NB4 (cell line): ENCODE measurements around the gene SETD3.

Experiments
- DNase-seq: peaks from one replicate; pipeline ENCODE4 v3.0.0; 2010; ENCODE audit warnings: low read depth
- H3K4me3 ChIP-seq: one replicate; pipeline ENCODE4 v1.5.1; 2011; ENCODE audit warnings: mild to moderate bottlenecking, low read depth, low read length, moderate library complexity
- MYC ChIP-seq: IDR thresholded peaks from 2 replicates; pipeline ENCODE4 v1.6.1; 2011; ENCODE audit warnings: low read depth, low read length
- POLR2A ChIP-seq: IDR thresholded peaks from 2 replicates; pipeline ENCODE4 v1.6.1; 2011; ENCODE audit warnings: mild to moderate bottlenecking; ENCODE audit not compliant: insufficient read length; ENCODE audit errors: extremely low read depth
- TF ChIP-seq, protein P1 (sequence below): IDR thresholded peaks from 2 replicates; pipeline ENCODE4 v1.6.1; 2011; ENCODE audit warnings: low read depth, low read length
- TF ChIP-seq, protein P2 (sequence below): IDR thresholded peaks from one replicate; pipeline ENCODE4 v1.5.1; 2012; ENCODE audit warnings: low read depth, low read length

The SETD3 gene

DNA sequence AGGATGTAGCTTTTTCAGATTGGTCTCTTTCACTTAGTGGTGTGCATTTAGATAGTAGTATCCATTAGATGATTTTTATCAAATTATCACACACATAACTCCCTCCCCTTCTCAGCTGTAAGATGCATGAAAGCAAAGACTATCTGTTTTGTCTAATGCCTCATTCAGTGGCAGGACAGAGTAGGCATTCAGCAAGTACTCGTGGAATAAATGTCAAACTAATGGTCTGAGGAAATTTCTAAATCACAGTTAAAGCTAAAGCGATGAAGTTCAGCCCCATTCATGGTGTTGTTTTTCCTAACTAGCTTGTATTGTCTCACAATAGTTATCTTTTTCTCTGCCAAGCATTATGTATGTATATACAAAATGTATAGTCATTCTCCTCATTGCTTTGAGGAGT is 16.7 kb upstream of the SETD3 start:
- TF ChIP-seq MYC (no peak), POLR2A (no peak)
- TF ChIP-seq, protein P1, sequence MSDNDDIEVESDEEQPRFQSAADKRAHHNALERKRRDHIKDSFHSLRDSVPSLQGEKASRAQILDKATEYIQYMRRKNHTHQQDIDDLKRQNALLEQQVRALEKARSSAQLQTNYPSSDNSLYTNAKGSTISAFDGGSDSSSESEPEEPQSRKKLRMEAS: no peak
- TF ChIP-seq, protein P2, sequence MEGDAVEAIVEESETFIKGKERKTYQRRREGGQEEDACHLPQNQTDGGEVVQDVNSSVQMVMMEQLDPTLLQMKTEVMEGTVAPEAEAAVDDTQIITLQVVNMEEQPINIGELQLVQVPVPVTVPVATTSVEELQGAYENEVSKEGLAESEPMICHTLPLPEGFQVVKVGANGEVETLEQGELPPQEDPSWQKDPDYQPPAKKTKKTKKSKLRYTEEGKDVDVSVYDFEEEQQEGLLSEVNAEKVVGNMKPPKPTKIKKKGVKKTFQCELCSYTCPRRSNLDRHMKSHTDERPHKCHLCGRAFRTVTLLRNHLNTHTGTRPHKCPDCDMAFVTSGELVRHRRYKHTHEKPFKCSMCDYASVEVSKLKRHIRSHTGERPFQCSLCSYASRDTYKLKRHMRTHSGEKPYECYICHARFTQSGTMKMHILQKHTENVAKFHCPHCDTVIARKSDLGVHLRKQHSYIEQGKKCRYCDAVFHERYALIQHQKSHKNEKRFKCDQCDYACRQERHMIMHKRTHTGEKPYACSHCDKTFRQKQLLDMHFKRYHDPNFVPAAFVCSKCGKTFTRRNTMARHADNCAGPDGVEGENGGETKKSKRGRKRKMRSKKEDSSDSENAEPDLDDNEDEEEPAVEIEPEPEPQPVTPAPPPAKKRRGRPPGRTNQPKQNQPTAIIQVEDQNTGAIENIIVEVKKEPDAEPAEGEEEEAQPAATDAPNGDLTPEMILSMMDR: no peak
- DNase-seq: no peak
- no peak overlapping the region for H3K4me3 ChIP-seq

DNA sequence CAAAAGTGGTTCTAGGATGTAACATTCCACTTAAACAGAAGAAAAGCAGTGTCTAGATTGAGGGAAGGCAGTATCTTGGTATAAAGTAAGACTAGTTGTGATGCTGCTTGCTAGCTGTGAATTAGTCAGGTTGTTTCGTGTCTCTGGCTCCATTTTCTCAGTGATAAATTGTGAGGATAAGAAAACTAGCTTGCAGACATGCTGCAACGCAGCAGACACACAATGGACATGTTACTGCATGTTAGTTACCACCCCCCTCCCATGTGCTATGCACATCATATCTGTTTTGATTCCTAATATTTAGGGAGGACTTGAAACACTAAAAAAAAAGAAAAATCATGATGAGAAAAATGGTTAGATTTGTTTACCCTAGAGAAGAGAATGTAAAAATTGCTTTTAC is 3.4 kb upstream of the SETD3 start:
- DNase-seq: no peak
- peak overlapping the region; percentile 13 for H3K4me3 ChIP-seq
- no peak for TF ChIP-seq POLR2A
- TF ChIP-seq MYC: no peak
- TF ChIP-seq, protein P1: no peak
- TF ChIP-seq, protein P2: no peak

DNA sequence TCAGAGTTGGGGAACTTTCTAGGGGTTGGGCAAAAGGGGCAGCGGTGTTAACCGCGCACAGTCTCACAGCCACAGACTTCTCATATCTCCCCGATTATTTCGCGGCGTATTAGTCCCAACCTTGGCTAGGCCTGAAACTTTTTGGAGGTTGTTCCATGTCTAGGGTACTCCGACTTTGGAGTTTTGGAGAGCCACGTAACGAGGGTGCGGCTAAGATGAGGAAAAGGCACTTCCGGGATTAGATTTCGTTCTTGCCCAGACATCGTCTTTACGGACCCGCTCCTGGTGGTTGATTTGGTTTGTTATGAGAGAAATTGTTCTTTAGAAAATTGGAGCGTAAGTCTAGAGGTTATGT is 1.1 kb upstream of the SETD3 start:
- DNase-seq: peak; percentile 49
- H3K4me3 ChIP-seq: peak overlapping the region; percentile 95
- TF ChIP-seq, protein P1: no peak
- no peak for TF ChIP-seq MYC
- TF ChIP-seq, protein P2: no peak
- TF ChIP-seq POLR2A: no peak

DNA sequence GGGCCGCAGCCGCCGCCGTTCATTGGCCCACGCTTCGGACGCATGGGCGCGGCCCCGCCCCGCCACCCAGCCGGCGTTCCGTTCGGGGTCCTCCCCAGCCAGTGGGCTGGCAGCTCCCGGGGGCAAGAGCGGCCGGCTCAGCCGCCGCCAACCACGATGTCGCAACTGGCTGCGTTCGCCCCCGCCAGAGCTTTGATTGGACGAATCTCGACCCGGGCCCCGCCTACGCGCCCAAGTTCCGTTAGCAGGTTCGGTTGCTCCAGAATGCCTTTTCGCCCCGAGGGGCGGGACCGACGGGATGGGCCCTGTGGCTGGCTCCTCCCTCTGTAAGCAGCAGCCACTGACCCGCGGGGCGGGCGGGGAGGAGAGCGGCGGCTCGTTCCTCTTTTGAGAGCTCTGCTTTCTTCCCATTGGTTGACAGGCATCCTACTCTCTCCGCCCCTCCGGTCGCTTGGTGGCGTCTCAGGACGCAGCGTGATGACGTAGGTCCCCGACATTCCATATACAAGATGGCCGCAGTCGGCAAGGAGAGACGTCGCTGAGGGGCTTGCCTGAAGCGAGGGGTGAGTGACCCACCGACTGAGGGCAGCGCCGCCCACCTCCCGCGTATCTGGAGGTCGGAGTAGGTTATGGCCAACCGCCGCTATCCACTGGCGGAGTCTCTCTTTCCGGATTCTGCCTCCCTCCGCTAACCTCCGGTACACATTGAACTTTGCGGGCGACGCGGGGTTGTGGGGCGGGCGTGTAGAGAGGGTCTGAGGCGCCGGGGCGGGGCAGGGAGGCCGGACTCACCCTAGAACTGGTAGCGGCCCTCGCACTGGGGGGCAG is 472 bp upstream of the SETD3 start, which contains the start of gene CCNK:
Gene CCNK (plus strand): TSS at position 493 of the 828 bp plus-strand sequence. CDS start 11,269 bp downstream, outside the sequence.
- peak; percentile 92 for TF ChIP-seq POLR2A
- TF ChIP-seq MYC: peak; percentile 72; the same call in 1 of the 2 replicates
- TF ChIP-seq, protein P1: peak; percentile 66
- TF ChIP-seq, protein P2: no peak
- peak; percentile 99 for DNase-seq
- H3K4me3 ChIP-seq: peak within 1 kb of the TSS; percentile 95

DNA sequence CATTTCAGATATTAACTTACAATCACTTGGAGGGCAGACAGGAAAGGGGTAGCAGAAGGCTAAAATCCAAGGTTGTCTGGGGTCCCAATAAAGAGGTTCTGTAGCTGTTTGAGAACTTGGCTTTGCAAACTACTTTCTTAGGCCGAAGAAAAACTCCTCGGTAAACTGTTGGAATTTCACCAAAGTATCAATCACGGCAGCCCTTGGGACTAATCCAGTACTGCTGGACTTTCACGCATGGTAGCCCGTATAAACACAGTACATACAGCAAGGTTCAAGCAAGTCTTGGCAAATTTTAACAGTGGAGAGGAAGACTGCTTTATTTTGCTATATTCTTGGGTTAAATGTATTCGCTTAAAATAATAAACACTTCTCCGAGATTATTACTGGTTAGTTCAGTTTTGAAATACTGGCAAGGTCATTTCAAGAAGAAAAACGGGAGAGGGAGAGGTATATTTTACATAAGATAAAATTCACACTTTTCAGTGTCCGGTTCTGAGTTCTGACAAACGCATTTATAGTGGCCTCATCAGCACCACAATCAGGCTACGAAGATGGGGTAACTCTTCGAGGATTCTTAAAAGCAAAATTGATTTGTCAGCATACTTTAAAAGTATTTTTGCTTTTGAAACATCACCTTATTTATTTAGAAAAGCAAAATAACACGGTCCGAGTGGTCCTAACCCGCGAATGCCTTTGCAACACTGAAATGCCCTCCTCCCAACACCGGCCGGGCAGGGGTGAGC is 1.3 kb downstream of the SETD3 start:
- no peak for DNase-seq
- TF ChIP-seq, protein P2: no peak
- peak overlapping the region; percentile 79 for H3K4me3 ChIP-seq
